DND-41 (cell line): ENCODE data around the gene GLT6D1.

Experiments used
- EZH2 ChIP-seq: IDR thresholded peaks from 3 replicates; pipeline ENCODE4 v1.6.1; 2012; ENCODE audit warnings: borderline replicate concordance, low read depth, mild to moderate bottlenecking, moderate library complexity, low read length, inconsistent platforms; ENCODE audit not compliant: severe bottlenecking
- TF ChIP-seq, protein P1 (sequence below): IDR thresholded peaks from 2 replicates; pipeline ENCODE4 v1.5.1; 2012; ENCODE audit warnings: borderline replicate concordance, low read length, moderate library complexity, mild to moderate bottlenecking; ENCODE audit not compliant: poor library complexity, severe bottlenecking; ENCODE audit errors: extremely low read depth

DNA sequence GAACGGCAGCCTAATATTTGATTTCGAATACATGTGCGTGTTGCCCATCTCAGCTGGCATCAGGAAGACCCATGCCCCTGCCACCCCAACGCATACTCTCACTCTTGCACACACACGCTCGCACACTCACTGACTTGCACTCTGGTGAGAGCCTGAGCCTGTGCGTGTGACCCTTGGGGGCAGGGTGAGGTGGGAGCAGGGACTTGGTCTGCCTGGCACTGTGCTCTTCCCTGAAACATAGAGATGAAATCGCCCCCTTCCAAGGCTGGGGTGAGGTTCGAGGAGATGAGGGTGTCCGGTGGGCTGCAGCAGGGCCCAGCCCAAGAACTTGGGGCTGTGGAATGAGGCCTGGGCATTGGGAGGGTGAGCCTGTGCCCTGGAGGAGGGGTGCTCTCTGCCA is 24.9 kb upstream of the GLT6D1 start:
- TF ChIP-seq, protein P1, sequence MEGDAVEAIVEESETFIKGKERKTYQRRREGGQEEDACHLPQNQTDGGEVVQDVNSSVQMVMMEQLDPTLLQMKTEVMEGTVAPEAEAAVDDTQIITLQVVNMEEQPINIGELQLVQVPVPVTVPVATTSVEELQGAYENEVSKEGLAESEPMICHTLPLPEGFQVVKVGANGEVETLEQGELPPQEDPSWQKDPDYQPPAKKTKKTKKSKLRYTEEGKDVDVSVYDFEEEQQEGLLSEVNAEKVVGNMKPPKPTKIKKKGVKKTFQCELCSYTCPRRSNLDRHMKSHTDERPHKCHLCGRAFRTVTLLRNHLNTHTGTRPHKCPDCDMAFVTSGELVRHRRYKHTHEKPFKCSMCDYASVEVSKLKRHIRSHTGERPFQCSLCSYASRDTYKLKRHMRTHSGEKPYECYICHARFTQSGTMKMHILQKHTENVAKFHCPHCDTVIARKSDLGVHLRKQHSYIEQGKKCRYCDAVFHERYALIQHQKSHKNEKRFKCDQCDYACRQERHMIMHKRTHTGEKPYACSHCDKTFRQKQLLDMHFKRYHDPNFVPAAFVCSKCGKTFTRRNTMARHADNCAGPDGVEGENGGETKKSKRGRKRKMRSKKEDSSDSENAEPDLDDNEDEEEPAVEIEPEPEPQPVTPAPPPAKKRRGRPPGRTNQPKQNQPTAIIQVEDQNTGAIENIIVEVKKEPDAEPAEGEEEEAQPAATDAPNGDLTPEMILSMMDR = no peak
- no peak for TF ChIP-seq EZH2
